HepG2 (cell line): ENCODE results near the gene PLEKHA3. TPM values are rescaled to one million over a fixed set of nuclear protein-coding genes. Genes with fewer than 3 reads are reported as not detected.

Source experiments
- ATAC-seq: fragments of 200-7000 bp; cut with Tn5 transposase; 3 replicates; pipeline ENCODE4 v1.9.1; 2020; ENCODE audit warnings: mild to moderate bottlenecking, moderate library complexity
- BruUV-seq: library from RNA; stranded (reverse); fragments of 400-500 nt; replicated peaks from 2 replicates; lab custom pipeline; 2021; lab: Mats Ljungman, UMichigan
- CTCF ChIA-PET: fragments of 300-600 bp; formaldehyde crosslinking; extraction: SDS; loops from one replicate; lab custom pipeline; 2021; ENCODE audit warnings: low total read pairs, inconsistent platforms, low intra/inter-chr PET ratio; lab: Yijun Ruan, JAX
- POLR2A ChIA-PET: fragments of 350-600 bp; sonication (Branson Sonifier 250); formaldehyde crosslinking; loops from one replicate; lab custom pipeline; 2020; ENCODE audit warnings: antibody characterized with exemption, inconsistent platforms; lab: Yijun Ruan, JAX
- DNase-seq: peaks from one replicate; pipeline ENCODE4 v3.0.0-alpha.2; 2015; ENCODE audit warnings: low spot score
- FAIRE-seq: peaks from 3 replicates; lab custom pipeline; 2011; peaks lifted over from hg19 to GRCh38; lab: Jason Lieb, UNC
- H2AFZ ChIP-seq: one replicate; pipeline ENCODE4 v1.6.1; 2011; ENCODE audit warnings: low read length, inconsistent platforms
- H3K27ac ChIP-seq: fragments of 300-600 bp; 3 replicates; pipeline ENCODE4 v1.8.0; 2011; ENCODE audit warnings: mixed run types, mild to moderate bottlenecking, mixed read lengths, low read length, inconsistent platforms; ENCODE audit not compliant: insufficient read depth; ENCODE audit errors: extremely low read length
- H3K27me3 ChIP-seq, 2 experiments: fragments of 200-600 bp in 1 of 2; 2 replicates in 1 of 2; 3 replicates in 1 of 2; pipeline versions ENCODE4 v1.6.0 to v1.8.0; 2011; ENCODE audit warnings: low read length in 2 of 2, mild to moderate bottlenecking in 2 of 2, moderate library complexity in 2 of 2, inconsistent platforms in 1 of 2; ENCODE audit not compliant: insufficient read depth in 2 of 2, control insufficient read depth in 1 of 2
- H3K36me3 ChIP-seq, 2 experiments: fragments of 200-600 bp in 1 of 2; replicated peaks in 1 of 2; 2 replicates in 1 of 2; 3 replicates in 1 of 2; pipeline versions ENCODE4 v1.5.1 to v1.8.0; 2011; ENCODE audit warnings: low read length in 2 of 2, inconsistent platforms in 1 of 2; ENCODE audit not compliant: insufficient read depth in 2 of 2, control insufficient read depth in 1 of 2
- H3K4me1 ChIP-seq: 2 replicates; pipeline ENCODE4 v1.5.1; 2012; ENCODE audit warnings: low read length, inconsistent platforms; ENCODE audit not compliant: insufficient read depth
- H3K4me2 ChIP-seq: 2 replicates; pipeline ENCODE4 v1.6.0; 2011; ENCODE audit warnings: low read depth, low read length, inconsistent platforms
- H3K4me3 ChIP-seq, 3 experiments: fragments of 200-600 bp in 1 of 3; sonication (generic), shearing (Covaris generic) in 1 of 3; replicated peaks in 1 of 3; 2 replicates each; pipeline ENCODE4 v1.5.1; 2011 to 2016; ENCODE audit warnings: low read length in 3 of 3, inconsistent platforms in 2 of 3, low read depth in 2 of 3, mild to moderate bottlenecking in 2 of 3, control low read depth in 1 of 3, mixed read lengths in 1 of 3; ENCODE audit not compliant: insufficient read depth in 1 of 3
- H3K79me2 ChIP-seq: one replicate; pipeline ENCODE4 v1.6.1; 2011; ENCODE audit warnings: low read length, inconsistent platforms; ENCODE audit not compliant: insufficient read depth
- H3K9ac ChIP-seq: 2 replicates; pipeline ENCODE4 v1.6.0; 2011; ENCODE audit warnings: mild to moderate bottlenecking, low read depth, low read length, inconsistent platforms; ENCODE audit not compliant: insufficient read depth
- H3K9me3 ChIP-seq: 2 replicates; pipeline ENCODE4 v1.5.1; 2012; ENCODE audit warnings: mild to moderate bottlenecking, low read length
- H4K20me1 ChIP-seq: 2 replicates; pipeline ENCODE4 v1.6.0; 2011; ENCODE audit warnings: inconsistent platforms, mild to moderate bottlenecking, low read length, moderate library complexity; ENCODE audit not compliant: insufficient read depth
- CC2D1A ChIP-seq: sonication (generic); formaldehyde crosslinking; IDR thresholded peaks from 2 replicates; pipeline ENCODE4 v1.8.1; 2023; ENCODE audit warnings: mild to moderate bottlenecking, missing genetic modification reagents
- DMTF1 ChIP-seq: sonication (generic); formaldehyde crosslinking; IDR thresholded peaks from 2 replicates; pipeline ENCODE4 v1.4.0; 2020; ENCODE audit warnings: mild to moderate bottlenecking, missing genetic modification reagents
- FLYWCH1 ChIP-seq: sonication (generic); formaldehyde crosslinking; IDR thresholded peaks from 2 replicates; pipeline ENCODE4 v1.8.1; 2023; ENCODE audit warnings: mild to moderate bottlenecking, missing genetic modification reagents
- MIER2 ChIP-seq: IDR thresholded peaks from 2 replicates; pipeline ENCODE4 v1.6.1; 2016; ENCODE audit warnings: missing biosample characterization, missing genetic modification reagents
- NFE2L1 ChIP-seq: sonication (generic); formaldehyde crosslinking; IDR thresholded peaks from 2 replicates; pipeline ENCODE4 v1.4.0; 2020; ENCODE audit warnings: missing genetic modification reagents, mild to moderate bottlenecking, borderline replicate concordance
- NR0B2 ChIP-seq: sonication (generic); formaldehyde crosslinking; IDR thresholded peaks from 2 replicates; pipeline ENCODE4 v1.4.0; 2020; ENCODE audit warnings: mild to moderate bottlenecking, missing genetic modification reagents
- POGZ ChIP-seq: sonication (generic); formaldehyde crosslinking; IDR thresholded peaks from 2 replicates; pipeline ENCODE4 v1.4.0; 2020; ENCODE audit warnings: mild to moderate bottlenecking, missing genetic modification reagents
- POLR2A ChIP-seq, 2 experiments: IDR thresholded peaks; 2 replicates each; pipeline ENCODE4 v1.6.1; 2011; ENCODE audit warnings: low read depth in 2 of 2, low read length in 2 of 2, mild to moderate bottlenecking in 1 of 2, moderate library complexity in 1 of 2; ENCODE audit not compliant: insufficient read depth in 1 of 2
- SOX5 ChIP-seq: IDR thresholded peaks from 2 replicates; pipeline ENCODE4 v1.6.1; 2016; ENCODE audit warnings: borderline replicate concordance
- SRSF1 ChIP-seq: fragments of 200-400 bp; formaldehyde crosslinking; optimal IDR thresholded peaks from 2 replicates; pipeline ENCODE3; 2017; ENCODE audit warnings: mild to moderate bottlenecking, low read depth, low read length, moderate library complexity
- U2AF1 ChIP-seq: fragments of 200-400 bp; formaldehyde crosslinking; optimal IDR thresholded peaks from 2 replicates; pipeline ENCODE3; 2017; ENCODE audit warnings: mild to moderate bottlenecking, low read depth, low read length
- ZC3H13 ChIP-seq: sonication (generic); formaldehyde crosslinking; IDR thresholded peaks from 2 replicates; pipeline ENCODE4 v1.8.1; 2023; ENCODE audit warnings: mild to moderate bottlenecking, missing genetic modification reagents, moderate library complexity
- ZMAT3 ChIP-seq: sonication (generic); formaldehyde crosslinking; conservative IDR thresholded peaks from 2 replicates; pipeline ENCODE4 v1.7.0; 2021; ENCODE audit warnings: missing genetic modification reagents
- ZNF704 ChIP-seq: sonication (generic); formaldehyde crosslinking; IDR thresholded peaks from 2 replicates; pipeline ENCODE4 v1.8.1; 2023; ENCODE audit warnings: mild to moderate bottlenecking, inconsistent platforms, moderate library complexity, missing genetic modification reagents, borderline replicate concordance
- ZNF775 ChIP-seq: sonication (generic); formaldehyde crosslinking; IDR thresholded peaks from 2 replicates; pipeline ENCODE4 v1.4.0; 2020; ENCODE audit warnings: missing genetic modification reagents, mild to moderate bottlenecking, moderate library complexity, borderline replicate concordance
- WGBS: methylation state at CpG from one replicate; pipeline ENCODE4 v1.1.6; 2017; ENCODE audit warnings: low lambda C conversion rate; 5-methylcytosine and 5-hydroxymethylcytosine counted together
- in situ Hi-C: cut with HindIII; loops from 2 replicates; pipeline ENCODE4 v1.10.0; 2017; ENCODE audit warnings: low pct_unique_long_range_greater_than_20kb; ENCODE audit not compliant: extremely low pct_ligation_motif_present
- intact Hi-C: fragments of 100-400 bp; cut with micrococcal nuclease; formaldehyde crosslinking; loops from one replicate; pipeline ENCODE4 v1.10.0; 2022; ENCODE audit not compliant: unreplicated experiment
- polyA plus RNA-seq, 8 experiments: library from polyadenylated mRNA; depleted of rRNA in 3 of 8; stranded (reverse) in 7 of 8; unstranded in 1 of 8; fragments of >200 nt; fragmentation: Illumina TruSeq in 4 of 8; extraction: Trizol in 4 of 8; gene quantifications; 2 replicates each; pipeline versions ENCODE4 v1.2.1 to v1.2.3, GENCODE V29; 2011 to 2016; ENCODE audit warnings: low read depth in 4 of 8, missing spikeins in 1 of 8, mixed read lengths in 1 of 8; ENCODE audit not compliant: insufficient read depth in 1 of 8
- total RNA-seq, 5 experiments: library from RNA; depleted of rRNA; stranded (reverse); fragments of >200 nt; fragmentation: Illumina TruSeq; extraction: Trizol; gene quantifications; 2 replicates each; pipeline ENCODE4 v1.2.3, GENCODE V29; 2016; ENCODE audit warnings: low read depth in 1 of 5
- TF ChIP-seq, protein P1 (sequence below): sonication (generic); formaldehyde crosslinking; IDR thresholded peaks from 2 replicates; pipeline ENCODE4 v1.4.0; 2020; ENCODE audit warnings: mild to moderate bottlenecking, missing genetic modification reagents
- TF ChIP-seq, protein P2 (sequence below): sonication (generic); formaldehyde crosslinking; conservative IDR thresholded peaks from 2 replicates; pipeline ENCODE4 v1.4.0; 2020; ENCODE audit warnings: missing genetic modification reagents
- TF ChIP-seq, protein P3 (sequence below): sonication (generic); formaldehyde crosslinking; IDR thresholded peaks from 2 replicates; pipeline ENCODE4 v1.4.0; 2020; ENCODE audit warnings: missing genetic modification reagents

PLEKHA3 gene
- total and polyA plus RNA-seq, 2 of the 13 experiments (the other 11 are each of a cell fraction or from before 2014, with no cell fraction given): 11.7 to 23.1 TPM

- ATAC-seq (no peak), FAIRE-seq (no peak), DNase-seq (no peak)
- BruUV-seq: no TSS peak
- no peak overlapping the region for H3K4me2 ChIP-seq
- no peaks in the 10 kb centered on the region for H4K20me1 ChIP-seq
- no peak overlapping the region for H3K4me3 ChIP-seq
- in situ Hi-C loops (no loop called here), intact Hi-C loops (no loop called here)
- no peaks in the 10 kb centered on the region for H3K9me3 ChIP-seq
- H3K27ac ChIP-seq: no peak overlapping the region
- WGBS: 86% methylated on average over 2 of the region's 2 CpGs
- no peaks in the 10 kb centered on the region for H3K4me1 ChIP-seq
- H3K27me3 ChIP-seq: no peaks in the 10 kb centered on the region
- ChIA-PET POLR2A (no interaction called here), CTCF (no interaction called here)
- H2AFZ ChIP-seq: no peak overlapping the region
- H3K79me2 ChIP-seq: peaks cover 12% of the 10 kb centered on the region
- no peak overlapping the region for H3K9ac ChIP-seq
- no peaks in the 10 kb centered on the region for H3K36me3 ChIP-seq
- TF ChIP-seq, protein P1, sequence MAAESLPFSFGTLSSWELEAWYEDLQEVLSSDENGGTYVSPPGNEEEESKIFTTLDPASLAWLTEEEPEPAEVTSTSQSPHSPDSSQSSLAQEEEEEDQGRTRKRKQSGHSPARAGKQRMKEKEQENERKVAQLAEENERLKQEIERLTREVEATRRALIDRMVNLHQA (CRISPR knock-in tag): no peak
- TF ChIP-seq SRSF1: no peak
- no peak for TF ChIP-seq ZNF704
- TF ChIP-seq ZC3H13 (CRISPR knock-in tag): no peak
- TF ChIP-seq DMTF1 (CRISPR knock-in tag): no peak
- no peak for TF ChIP-seq POGZ (CRISPR knock-in tag)
- no peak for TF ChIP-seq NFE2L1
- TF ChIP-seq, protein P2, sequence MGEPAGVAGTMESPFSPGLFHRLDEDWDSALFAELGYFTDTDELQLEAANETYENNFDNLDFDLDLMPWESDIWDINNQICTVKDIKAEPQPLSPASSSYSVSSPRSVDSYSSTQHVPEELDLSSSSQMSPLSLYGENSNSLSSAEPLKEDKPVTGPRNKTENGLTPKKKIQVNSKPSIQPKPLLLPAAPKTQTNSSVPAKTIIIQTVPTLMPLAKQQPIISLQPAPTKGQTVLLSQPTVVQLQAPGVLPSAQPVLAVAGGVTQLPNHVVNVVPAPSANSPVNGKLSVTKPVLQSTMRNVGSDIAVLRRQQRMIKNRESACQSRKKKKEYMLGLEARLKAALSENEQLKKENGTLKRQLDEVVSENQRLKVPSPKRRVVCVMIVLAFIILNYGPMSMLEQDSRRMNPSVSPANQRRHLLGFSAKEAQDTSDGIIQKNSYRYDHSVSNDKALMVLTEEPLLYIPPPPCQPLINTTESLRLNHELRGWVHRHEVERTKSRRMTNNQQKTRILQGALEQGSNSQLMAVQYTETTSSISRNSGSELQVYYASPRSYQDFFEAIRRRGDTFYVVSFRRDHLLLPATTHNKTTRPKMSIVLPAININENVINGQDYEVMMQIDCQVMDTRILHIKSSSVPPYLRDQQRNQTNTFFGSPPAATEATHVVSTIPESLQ (CRISPR knock-in tag): no peak
- no peak for TF ChIP-seq ZNF775 (CRISPR knock-in tag)
- TF ChIP-seq MIER2 (CRISPR knock-in tag): no peak
- no peak for TF ChIP-seq NR0B2 (CRISPR knock-in tag)
- TF ChIP-seq, protein P3, sequence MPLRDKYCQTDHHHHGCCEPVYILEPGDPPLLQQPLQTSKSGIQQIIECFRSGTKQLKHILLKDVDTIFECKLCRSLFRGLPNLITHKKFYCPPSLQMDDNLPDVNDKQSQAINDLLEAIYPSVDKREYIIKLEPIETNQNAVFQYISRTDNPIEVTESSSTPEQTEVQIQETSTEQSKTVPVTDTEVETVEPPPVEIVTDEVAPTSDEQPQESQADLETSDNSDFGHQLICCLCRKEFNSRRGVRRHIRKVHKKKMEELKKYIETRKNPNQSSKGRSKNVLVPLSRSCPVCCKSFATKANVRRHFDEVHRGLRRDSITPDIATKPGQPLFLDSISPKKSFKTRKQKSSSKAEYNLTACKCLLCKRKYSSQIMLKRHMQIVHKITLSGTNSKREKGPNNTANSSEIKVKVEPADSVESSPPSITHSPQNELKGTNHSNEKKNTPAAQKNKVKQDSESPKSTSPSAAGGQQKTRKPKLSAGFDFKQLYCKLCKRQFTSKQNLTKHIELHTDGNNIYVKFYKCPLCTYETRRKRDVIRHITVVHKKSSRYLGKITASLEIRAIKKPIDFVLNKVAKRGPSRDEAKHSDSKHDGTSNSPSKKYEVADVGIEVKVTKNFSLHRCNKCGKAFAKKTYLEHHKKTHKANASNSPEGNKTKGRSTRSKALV (CRISPR knock-in tag): no peak
- no peak for TF ChIP-seq POLR2A (IDR thresholded peaks at IDR 0.05; ENCODE audit: insufficient read depth in 1 of 2, low read depth in 2 of 2, low read length in 2 of 2)
- TF ChIP-seq SOX5 (CRISPR knock-in tag): no peak
- TF ChIP-seq CC2D1A (CRISPR knock-in tag): no peak
- TF ChIP-seq ZMAT3 (CRISPR knock-in tag): no peak
- no peak for TF ChIP-seq U2AF1
- no peak for TF ChIP-seq FLYWCH1
Observed at GRCh38 chr2:178527592-178527991, 47.3 kb downstream of the PLEKHA3 start.
